Thyroid gland (tissue), 4 donors: ENCODE measurements around the gene ITGA11. TPM values are rescaled to one million over a fixed set of nuclear protein-coding genes. Genes with fewer than 3 reads are reported as not detected.

Experiments used
- DNase-seq, 2 donors: peaks; one replicate each; pipeline ENCODE4 v3.0.0-alpha.2; 2019
- H3K27ac ChIP-seq, 3 donors: fragments of 200-600 bp; sonication (generic); 1 replicate in 2 of 3; 2 replicates in 1 of 3; pipeline ENCODE4 v1.5.1; 2016 to 2019; ENCODE audit warnings: mild to moderate bottlenecking in 1 of 3, moderate library complexity in 1 of 3
- H3K27me3 ChIP-seq: fragments of 200-600 bp; sonication (generic); one replicate; pipeline ENCODE4 v1.5.1; 2019
- H3K36me3 ChIP-seq, 2 donors: fragments of 200-600 bp; sonication (generic); one replicate each; pipeline ENCODE4 v1.5.1; 2016 to 2019
- H3K4me1 ChIP-seq, 2 donors: fragments of 200-600 bp; sonication (generic); one replicate each; pipeline ENCODE4 v1.5.1; 2017 to 2019
- H3K4me3 ChIP-seq, 3 donors: fragments of 200-600 bp; sonication (generic); replicated peaks in 1 of 3; 1 replicate in 2 of 3; 2 replicates in 1 of 3; pipeline ENCODE4 v1.5.1; 2016; ENCODE audit warnings: mild to moderate bottlenecking in 1 of 3
- H3K9me3 ChIP-seq: fragments of 200-600 bp; sonication (generic); one replicate; pipeline ENCODE4 v1.5.1; 2017
- POLR2A ChIP-seq, 2 donors: fragments of 450-650 bp; IDR thresholded peaks; one replicate each; pipeline ENCODE4 v1.6.1; 2017; ENCODE audit warnings: antibody characterized with exemption in 2 of 2, mild to moderate bottlenecking in 2 of 2, moderate library complexity in 1 of 2
- WGBS, 2 donors: methylation state at CpG; one replicate each; pipeline ENCODE4 v1.1.5; 2017; 5-methylcytosine and 5-hydroxymethylcytosine counted together
- intact Hi-C: fragments of 100-400 bp; cut with DNase I; formaldehyde crosslinking; loops from one replicate; pipeline ENCODE4 v1.15.1; 2023
- total RNA-seq, 4 donors: library from RNA; depleted of rRNA; stranded (reverse); fragments of >200 nt; gene quantifications; one replicate each; pipeline ENCODE4 v1.2.3, GENCODE V29; 2016
- TF ChIP-seq, protein P1 (sequence below), 6 experiments: fragments of 200-600 bp in 3 of 6; fragments of 450-650 bp in 3 of 6; sonication (generic) in 3 of 6; IDR thresholded peaks; one replicate each; pipeline ENCODE4 v1.5.1; 2016 to 2019; ENCODE audit warnings: antibody characterized with exemption in 6 of 6, mild to moderate bottlenecking in 2 of 6, inconsistent platforms in 1 of 6, moderate library complexity in 1 of 6

The ITGA11 gene
- total RNA-seq, 4 donors from 2014 or later: 3.0 to 6.1 (median 4.3) TPM

DNA sequence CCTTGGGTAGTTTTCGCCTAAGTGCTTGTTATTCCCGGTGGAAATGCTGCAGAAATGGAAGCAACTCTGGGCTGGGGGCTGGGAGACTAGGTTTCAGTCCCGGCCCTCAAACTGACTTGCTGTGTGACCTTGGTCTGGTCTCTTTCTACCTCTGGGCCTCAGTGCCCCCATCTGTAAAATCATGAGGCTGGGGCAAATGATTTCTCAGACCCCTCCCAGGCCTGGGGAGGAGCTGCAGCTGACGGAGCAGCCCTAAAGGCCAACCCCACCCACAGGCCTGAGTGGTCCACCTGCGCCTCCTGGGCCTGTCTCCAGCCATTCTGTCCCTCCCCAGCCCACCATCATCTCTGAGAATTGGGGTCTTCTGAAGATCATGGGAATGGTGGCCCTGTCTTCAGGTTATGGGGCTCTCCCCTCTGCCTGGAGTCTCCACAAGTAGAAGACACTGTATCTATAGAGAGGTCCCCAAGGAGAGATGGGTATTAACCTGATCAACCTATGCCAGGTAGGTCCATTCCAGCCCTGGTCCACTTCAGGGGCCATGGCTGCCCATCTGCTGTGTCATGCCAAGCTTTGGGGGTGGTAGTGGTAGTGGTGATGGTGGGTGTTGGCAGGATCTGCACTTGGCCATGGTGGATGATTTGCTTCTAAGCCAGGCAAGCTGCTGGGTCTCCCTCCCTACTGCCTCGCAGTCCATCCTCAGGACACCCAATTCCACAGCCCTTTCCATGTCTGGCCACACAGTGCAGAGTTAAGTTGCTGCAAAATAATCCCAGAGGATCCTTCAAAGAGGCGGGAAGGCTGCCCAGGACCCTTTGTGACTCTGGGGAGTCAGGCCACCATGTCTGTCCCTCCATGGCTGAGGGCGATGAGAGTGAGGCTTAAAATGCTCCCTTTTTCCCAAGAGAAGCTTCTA lies 46.0 kb downstream of the ITGA11 start:
- Histone ChIP-seq H3K4me1 (no peaks in the 10 kb centered on the region), H3K27ac (no peak overlapping the region), H3K9me3 (no peaks in the 10 kb centered on the region), H3K27me3 (no peaks in the 10 kb centered on the region), H3K36me3 (no peaks in the 10 kb centered on the region), H3K4me3 (no peak overlapping the region)
- WGBS, 2 donors: 94 to 97% methylated on average over 8 of the region's 8 CpGs
- TF ChIP-seq, protein P1, sequence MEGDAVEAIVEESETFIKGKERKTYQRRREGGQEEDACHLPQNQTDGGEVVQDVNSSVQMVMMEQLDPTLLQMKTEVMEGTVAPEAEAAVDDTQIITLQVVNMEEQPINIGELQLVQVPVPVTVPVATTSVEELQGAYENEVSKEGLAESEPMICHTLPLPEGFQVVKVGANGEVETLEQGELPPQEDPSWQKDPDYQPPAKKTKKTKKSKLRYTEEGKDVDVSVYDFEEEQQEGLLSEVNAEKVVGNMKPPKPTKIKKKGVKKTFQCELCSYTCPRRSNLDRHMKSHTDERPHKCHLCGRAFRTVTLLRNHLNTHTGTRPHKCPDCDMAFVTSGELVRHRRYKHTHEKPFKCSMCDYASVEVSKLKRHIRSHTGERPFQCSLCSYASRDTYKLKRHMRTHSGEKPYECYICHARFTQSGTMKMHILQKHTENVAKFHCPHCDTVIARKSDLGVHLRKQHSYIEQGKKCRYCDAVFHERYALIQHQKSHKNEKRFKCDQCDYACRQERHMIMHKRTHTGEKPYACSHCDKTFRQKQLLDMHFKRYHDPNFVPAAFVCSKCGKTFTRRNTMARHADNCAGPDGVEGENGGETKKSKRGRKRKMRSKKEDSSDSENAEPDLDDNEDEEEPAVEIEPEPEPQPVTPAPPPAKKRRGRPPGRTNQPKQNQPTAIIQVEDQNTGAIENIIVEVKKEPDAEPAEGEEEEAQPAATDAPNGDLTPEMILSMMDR (IDR thresholded peaks at IDR 0.05): no peak
- no peak for TF ChIP-seq POLR2A (IDR thresholded peaks at IDR 0.05)
- intact Hi-C loops: no loop called here
- DNase-seq: no peak

DNA sequence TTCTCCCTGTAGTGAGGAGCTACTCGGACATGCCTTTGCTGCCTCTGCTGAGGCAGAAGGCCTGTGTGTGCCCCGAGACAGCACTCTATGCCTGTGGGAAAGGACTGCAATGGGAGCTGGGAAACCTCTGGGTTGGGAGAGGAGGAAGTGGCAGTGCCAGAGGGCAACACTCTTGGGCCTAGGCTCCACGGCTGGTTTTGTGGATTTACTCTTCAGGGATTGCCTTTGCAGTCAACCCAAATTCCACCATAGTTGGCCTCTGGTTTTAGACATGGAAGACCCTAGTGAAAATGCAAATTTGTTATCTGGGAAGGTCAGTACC lies 46.8 kb downstream of the ITGA11 start:
- Histone ChIP-seq H3K27ac (peak overlapping the region in 1 of 3 donors; percentile 4), H3K4me1 (no peaks in the 10 kb centered on the region), H3K4me3 (no peak overlapping the region), H3K36me3 (no peaks in the 10 kb centered on the region), H3K27me3 (no peaks in the 10 kb centered on the region), H3K9me3 (no peaks in the 10 kb centered on the region)
- WGBS, 2 donors: 85 to 94% methylated on average over 3 of the region's 3 CpGs
- TF ChIP-seq, protein P1 (IDR thresholded peaks at IDR 0.05): no peak
- TF ChIP-seq POLR2A (IDR thresholded peaks at IDR 0.05): no peak
- intact Hi-C loops: no loop called here
- no peak for DNase-seq

DNA sequence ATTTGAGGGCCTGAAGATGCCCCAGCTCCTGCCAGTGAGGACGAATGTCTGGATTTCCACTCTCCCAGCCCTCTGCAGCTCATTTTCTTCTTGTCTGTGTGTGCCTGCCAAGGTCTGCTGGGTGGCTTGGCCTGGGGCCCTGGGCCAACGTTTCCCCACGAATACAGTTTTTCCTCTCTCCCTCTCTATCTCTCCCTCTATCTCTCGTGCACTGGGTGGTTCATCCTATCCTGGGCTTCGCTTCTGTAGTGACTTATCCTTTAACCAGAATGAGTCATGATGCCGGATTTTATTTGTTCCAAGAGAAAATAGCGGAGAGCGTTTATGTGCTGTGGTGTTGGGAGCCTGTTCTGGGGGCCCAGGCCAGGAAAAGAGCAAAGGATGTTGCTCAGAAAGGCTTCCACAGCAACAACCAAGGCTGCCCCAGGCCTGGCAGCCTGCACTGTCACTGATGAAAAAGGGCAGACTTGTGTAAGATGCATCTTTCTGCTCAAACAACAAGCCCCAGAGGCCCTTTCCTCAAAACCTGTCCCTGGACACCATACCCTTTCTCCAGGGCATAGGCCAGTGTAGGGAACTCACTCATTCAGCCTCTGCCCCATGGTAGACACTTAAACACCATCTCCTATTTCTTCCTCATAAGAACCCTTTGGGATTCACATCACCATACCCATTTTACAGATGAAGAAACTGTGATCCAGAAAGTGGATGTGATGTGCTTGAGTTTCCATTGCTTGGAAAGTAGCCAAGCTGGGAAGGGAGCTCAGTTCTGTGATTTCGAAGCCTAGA lies 47.3 kb downstream of the ITGA11 start:
- intact Hi-C loops: loop anchor here (5.0 kb wide), 1 partner anchor 77 kb away; no protein-coding TSS in a partner anchor
- 72 to 80% methylated on average over 9 of the region's 9 CpGs for WGBS, 2 donors
- no peak for DNase-seq

DNA sequence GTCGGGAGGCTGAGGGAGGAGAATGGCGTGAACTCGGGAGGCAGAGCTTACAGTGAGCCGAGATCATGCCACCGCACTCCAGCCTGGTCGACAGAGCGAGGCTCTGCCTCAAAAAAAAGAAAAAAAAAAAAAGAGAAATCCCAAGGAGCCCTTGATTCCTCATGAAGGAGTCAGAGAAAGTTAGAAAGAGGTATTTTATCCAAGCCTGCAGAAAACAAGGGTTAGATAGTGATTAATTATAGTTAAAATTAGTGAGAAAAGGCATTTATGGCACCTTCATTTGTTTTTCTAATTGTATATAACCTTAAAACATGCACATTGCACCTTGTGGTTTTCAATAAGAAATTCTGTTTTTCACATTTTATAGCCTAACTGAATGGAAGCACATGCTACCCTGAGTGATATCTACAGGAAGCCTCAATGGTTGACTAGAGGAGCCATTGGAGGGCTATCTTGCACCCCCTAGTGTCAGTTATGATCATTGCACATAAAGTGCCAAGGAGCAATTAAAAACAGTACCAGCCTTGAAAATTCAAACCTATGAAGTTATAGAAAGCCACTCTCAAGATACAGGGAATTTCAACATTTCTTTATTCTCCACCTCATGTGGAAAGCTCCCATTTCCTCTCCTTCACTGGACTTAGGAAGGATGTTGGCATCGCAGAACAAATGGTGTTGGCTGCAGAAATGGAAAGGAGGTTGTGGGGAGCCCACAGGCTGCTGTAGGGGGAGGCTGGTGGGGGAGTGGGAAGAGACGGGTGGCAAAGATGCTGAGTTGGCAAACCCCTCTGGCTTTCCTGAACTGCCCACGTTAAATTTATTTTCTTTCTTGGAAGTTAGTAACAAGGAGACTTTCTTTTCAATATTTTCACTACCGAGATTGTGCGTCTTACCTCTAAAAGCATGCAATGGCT lies 48.5 kb downstream of the ITGA11 start:
- intact Hi-C loops: loop anchor here (5.0 kb wide), 1 partner anchor 76 kb away; no protein-coding TSS in a partner anchor
- no peak overlapping the region for H3K4me3 ChIP-seq
- 81 to 90% methylated on average over 12 of the region's 12 CpGs for WGBS, 2 donors
- no peak overlapping the region for H3K27ac ChIP-seq
- H3K36me3 ChIP-seq: no peaks in the 10 kb centered on the region
- H3K4me1 ChIP-seq: no peaks in the 10 kb centered on the region
- no peaks in the 10 kb centered on the region for H3K27me3 ChIP-seq
- no peak for TF ChIP-seq POLR2A (IDR thresholded peaks at IDR 0.05)
- TF ChIP-seq, protein P1 (IDR thresholded peaks at IDR 0.05): peak; percentile 36 to 80 (median 74)
- H3K9me3 ChIP-seq: no peaks in the 10 kb centered on the region
- peak in 1 of 2 donors; percentile 25 for DNase-seq

More for the DNA sequence above, 47.3 kb downstream of the ITGA11 start:
- Histone ChIP-seq H3K4me1 (no peaks in the 10 kb centered on the region), H3K9me3 (no peaks in the 10 kb centered on the region), H3K4me3 (no peak overlapping the region), H3K27ac (peak overlapping the region in 1 of 3 donors; percentile 4), H3K27me3 (no peaks in the 10 kb centered on the region), H3K36me3 (no peaks in the 10 kb centered on the region)
- TF ChIP-seq, protein P1 (IDR thresholded peaks at IDR 0.05): no peak
- no peak for TF ChIP-seq POLR2A (IDR thresholded peaks at IDR 0.05)
